HEK293T (cell line): Measurements from ENCODE around the gene REN.

Source experiments
- CTCF ChIA-PET: fragments of 350-600 bp; formaldehyde crosslinking; extraction: SDS; loops from one replicate; lab custom pipeline; 2021; ENCODE audit warnings: antibody characterized with exemption, inconsistent platforms; lab: Yijun Ruan, JAX
- POLR2A ChIA-PET: fragments of 350-600 bp; formaldehyde crosslinking; extraction: SDS; loops from one replicate; lab custom pipeline; 2020; ENCODE audit warnings: antibody characterized with exemption, inconsistent platforms; lab: Yijun Ruan, JAX
- DNase-seq: peaks from one replicate; pipeline ENCODE4 v3.0.0; 2012; ENCODE audit warnings: mixed read lengths; ENCODE audit errors: extremely low spot score
- ARNT ChIP-seq: fragments of 450-650 bp; IDR thresholded peaks from 2 replicates; pipeline ENCODE4 v1.6.1; 2017; ENCODE audit warnings: mild to moderate bottlenecking
- BHLHE40 ChIP-seq: fragments of 450-650 bp; IDR thresholded peaks from 2 replicates; pipeline ENCODE4 v1.6.1; 2016; ENCODE audit warnings: mild to moderate bottlenecking, moderate library complexity, borderline replicate concordance
- CTBP1 ChIP-seq: fragments of 450-650 bp; IDR thresholded peaks from 2 replicates; pipeline ENCODE4 v1.6.1; 2016; ENCODE audit warnings: borderline replicate concordance
- ELF4 ChIP-seq: fragments of 450-650 bp; IDR thresholded peaks from 2 replicates; pipeline ENCODE4 v1.6.1; 2017; ENCODE audit warnings: antibody characterized with exemption
- FOXA1 ChIP-seq: fragments of 450-650 bp; IDR thresholded peaks from 2 replicates; pipeline ENCODE4 v1.6.1; 2016; ENCODE audit warnings: mild to moderate bottlenecking
- FOXK2 ChIP-seq: fragments of 450-650 bp; IDR thresholded peaks from 2 replicates; pipeline ENCODE4 v1.6.1; 2016; ENCODE audit warnings: mild to moderate bottlenecking
- FOXM1 ChIP-seq: fragments of 450-650 bp; IDR thresholded peaks from 2 replicates; pipeline ENCODE4 v1.6.1; 2017; ENCODE audit warnings: mild to moderate bottlenecking, borderline replicate concordance
- HDGF ChIP-seq: fragments of 450-650 bp; IDR thresholded peaks from 2 replicates; pipeline ENCODE4 v1.6.1; 2017; ENCODE audit warnings: antibody characterized with exemption, borderline replicate concordance
- L3MBTL2 ChIP-seq: fragments of 450-650 bp; conservative IDR thresholded peaks from 2 replicates; pipeline ENCODE4 v1.6.1; 2016; ENCODE audit warnings: mild to moderate bottlenecking
- LEF1 ChIP-seq: fragments of 450-650 bp; IDR thresholded peaks from 2 replicates; pipeline ENCODE4 v1.6.1; 2017; ENCODE audit warnings: mild to moderate bottlenecking, borderline replicate concordance
- NFRKB ChIP-seq: fragments of 450-650 bp; IDR thresholded peaks from 2 replicates; pipeline ENCODE4 v1.6.1; 2016; ENCODE audit warnings: mild to moderate bottlenecking, moderate library complexity
- PKNOX1 ChIP-seq: fragments of 450-650 bp; IDR thresholded peaks from 2 replicates; pipeline ENCODE4 v1.6.1; 2016
- SP1 ChIP-seq: fragments of 450-650 bp; IDR thresholded peaks from 2 replicates; pipeline ENCODE4 v1.6.1; 2017
- SUZ12 ChIP-seq: fragments of 450-650 bp; IDR thresholded peaks from 2 replicates; pipeline ENCODE4 v1.6.1; 2016; ENCODE audit warnings: mild to moderate bottlenecking
- TARDBP ChIP-seq: fragments of 450-650 bp; IDR thresholded peaks from 2 replicates; pipeline ENCODE4 v1.6.1; 2016
- ZNF384 ChIP-seq: fragments of 450-650 bp; IDR thresholded peaks from 2 replicates; pipeline ENCODE4 v1.6.1; 2016

Gene REN

GRCh38 chr1:204145033-204145504, 21.1 kb downstream of the REN start:
- POLR2A ChIA-PET = no interaction called here
- TF ChIP-seq ELF4 (no peak), SUZ12 (no peak), LEF1 (no peak)
- DNase-seq = no peak
- CTCF ChIA-PET = no interaction called here

GRCh38 chr1:204143276-204144041, 22.7 kb downstream of the REN start:
- CTCF ChIA-PET = interaction anchor here (0.6 kb wide), 1 partner anchor 62 kb away, joined by 4 read pairs; no protein-coding TSS in a partner anchor
- POLR2A ChIA-PET = no interaction called here
- DNase-seq = no peak
- TF ChIP-seq FOXK2 = no peak
- no peak for TF ChIP-seq ZNF384
- no peak for TF ChIP-seq CTBP1
- no peak for TF ChIP-seq HDGF
- TF ChIP-seq BHLHE40 = no peak
- TF ChIP-seq ARNT = no peak

- CTCF ChIA-PET = interaction anchor here (0.6 to 0.9 kb wide), 2 partner anchors 64 to 283 kb away, joined by 4 read pairs; no protein-coding TSS in a partner anchor
- DNase-seq = no peak
- TF ChIP-seq FOXM1 (no peak), SUZ12 (no peak), TARDBP (no peak), FOXA1 (no peak), SP1 (no peak), L3MBTL2 (no peak)
- POLR2A ChIA-PET = no interaction called here
These were observed 23.8 kb downstream of the REN start for GRCh38 chr1:204142032-204142974.

GRCh38 chr1:204141131-204141530, 25.0 kb downstream of the REN start:
- ChIA-PET POLR2A (no interaction called here), CTCF (interaction anchor here (0.9 kb wide), 1 partner anchor 282 kb away, joined by 4 read pairs; no protein-coding TSS in a partner anchor)

GRCh38 chr1:204139952-204140351, 26.2 kb downstream of the REN start:
- TF ChIP-seq ELF4 (no peak), ARNT (no peak), ZNF384 (no peak), LEF1 (no peak), FOXA1 (no peak), NFRKB (no peak), FOXK2 (no peak), CTBP1 (no peak), FOXM1 (no peak)
- ChIA-PET POLR2A (interaction anchor here (1.3 kb wide), 1 partner anchor 12 kb away, joined by 5 read pairs; the partner anchor contains the start of gene ETNK2), CTCF (interaction anchor here (3.1 kb wide), 1 partner anchor 11 kb away, joined by 9 read pairs; no protein-coding TSS in a partner anchor)
- no peak for DNase-seq

More at GRCh38 chr1:204141131-204141530, 25.0 kb downstream of the REN start:
- TF ChIP-seq L3MBTL2 (no peak), FOXK2 (no peak), ELF4 (no peak), ZNF384 (no peak), HDGF (no peak), PKNOX1 (no peak), BHLHE40 (no peak), LEF1 (no peak), ARNT (no peak), CTBP1 (no peak), SUZ12 (no peak), FOXA1 (no peak), NFRKB (no peak), FOXM1 (no peak), TARDBP (no peak), SP1 (no peak)
- DNase-seq = no peak

- TF ChIP-seq NFRKB = no peak
- no peak for TF ChIP-seq ZNF384
- no peak for TF ChIP-seq LEF1
- no peak for TF ChIP-seq SUZ12
- no peak for TF ChIP-seq L3MBTL2
- no peak for TF ChIP-seq BHLHE40
- TF ChIP-seq FOXM1 = no peak
- no peak for TF ChIP-seq PKNOX1
- CTCF ChIA-PET = interaction anchor here (3.1 kb wide), 1 partner anchor 10 kb away, joined by 9 read pairs; no protein-coding TSS in a partner anchor
- DNase-seq = no peak
- POLR2A ChIA-PET = interaction anchor here (1.3 kb wide), 1 partner anchor 13 kb away, joined by 5 read pairs; the partner anchor contains the start of gene ETNK2
These were observed 27.0 kb downstream of the REN start for GRCh38 chr1:204139088-204139487.
